Articular chondrocyte of knee joint (primary cell): ENCODE measurements around the gene TTC24. TPM values are rescaled to one million over a fixed set of nuclear protein-coding genes. Genes with fewer than 3 reads are reported as not detected.

Experiments
- total RNA-seq: library from RNA; depleted of rRNA; stranded (reverse); fragments of >200 nt; gene quantifications from 2 replicates; pipeline ENCODE4 v1.2.3, GENCODE V29; 2012

Gene TTC24
- not detected in 2 replicates for total RNA-seq

DNA sequence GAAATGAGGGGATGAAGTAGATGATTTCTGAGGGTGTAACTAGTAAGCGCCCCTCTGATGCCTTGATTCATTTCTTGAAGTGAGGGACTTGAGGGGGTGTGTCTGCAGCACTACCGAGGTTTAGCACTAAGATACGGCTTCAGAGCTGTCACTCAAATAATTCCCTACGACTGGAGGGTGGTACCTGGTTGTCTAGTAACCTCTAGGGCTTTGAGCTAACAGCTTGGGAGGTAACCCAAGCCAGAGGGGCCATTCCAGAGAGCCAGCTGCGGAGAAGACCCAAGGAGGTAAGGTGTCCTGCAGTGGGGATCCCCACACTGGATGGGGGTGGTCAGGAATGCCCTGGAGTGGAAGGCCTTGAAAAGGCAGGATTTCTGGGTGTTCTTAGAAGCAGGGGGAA, at the start of gene TTC24:
Gene TTC24 (plus strand): TSS at position 252 of the 400 bp plus-strand sequence. CDS start 1,642 bp downstream, outside the sequence.

DNA sequence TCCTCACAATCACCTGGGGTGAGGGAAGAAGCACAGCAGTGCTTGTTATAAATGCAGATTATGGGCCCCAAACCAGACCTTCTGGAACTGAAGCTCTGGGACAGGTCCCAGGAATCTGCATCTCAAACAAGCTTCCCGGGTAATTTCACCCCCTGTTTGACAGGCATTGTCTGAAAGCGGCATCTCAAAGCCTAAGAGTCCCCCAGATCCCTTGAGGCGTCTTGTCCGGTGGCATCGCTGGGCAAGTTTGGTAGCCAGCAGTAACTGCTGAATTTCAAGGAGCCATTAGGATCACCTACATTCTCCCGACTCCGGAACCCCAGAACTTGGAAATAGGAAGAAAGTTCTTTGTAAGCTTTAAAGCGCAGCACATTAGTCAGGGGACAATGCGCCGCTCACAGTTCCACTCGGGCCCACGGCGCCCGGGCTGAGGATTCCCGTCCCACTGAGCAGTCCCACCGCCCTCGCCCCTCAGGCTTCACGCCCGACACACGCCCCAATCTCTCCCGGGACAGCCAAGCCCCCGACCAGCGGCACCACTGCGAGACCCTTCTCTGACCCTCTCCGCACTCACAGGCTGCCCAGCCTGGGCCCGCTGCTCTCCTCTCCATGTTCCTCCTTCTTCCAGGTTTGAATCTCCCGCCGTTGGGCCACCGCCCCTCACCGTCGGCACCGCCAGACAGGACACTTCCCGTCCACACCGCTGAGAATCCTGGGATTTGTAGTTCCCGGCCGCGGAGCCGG, 7.4 kb upstream of the TTC24 start, which contains the start of gene IQGAP3:
Gene IQGAP3 (minus strand): TSS at position 647 of the 744 bp plus-strand sequence. CDS start 36 bp downstream, at position 611.

DNA sequence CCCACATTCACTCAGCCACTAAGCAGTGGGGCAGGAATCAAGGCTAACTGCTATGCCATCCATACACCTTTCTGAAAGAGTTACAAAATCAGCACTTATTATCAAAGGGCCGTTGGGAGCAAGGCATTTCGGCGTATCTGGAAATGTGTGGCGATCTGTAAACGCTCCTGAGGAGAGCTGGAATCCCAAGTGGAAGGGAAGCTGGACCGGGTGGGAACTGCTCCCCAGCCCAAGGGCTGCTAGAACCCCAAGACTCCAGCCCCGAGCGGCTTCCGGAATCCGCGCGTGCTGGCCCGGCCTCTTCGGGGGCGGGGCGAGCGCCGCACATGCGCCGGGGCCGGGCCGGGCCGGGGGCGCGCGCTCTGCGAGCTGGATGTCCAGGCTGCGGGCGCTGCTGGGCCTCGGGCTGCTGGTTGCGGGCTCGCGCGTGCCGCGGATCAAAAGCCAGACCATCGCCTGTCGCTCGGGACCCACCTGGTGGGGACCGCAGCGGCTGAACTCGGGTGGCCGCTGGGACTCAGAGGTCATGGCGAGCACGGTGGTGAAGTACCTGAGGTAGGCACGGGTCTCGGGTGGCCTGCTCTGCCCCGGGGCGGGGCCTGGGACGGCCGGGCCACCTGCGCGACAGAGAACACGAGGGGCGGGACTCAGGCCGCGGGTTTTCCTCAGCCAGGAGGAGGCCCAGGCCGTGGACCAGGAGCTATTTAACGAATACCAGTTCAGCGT, 12.1 kb downstream of the TTC24 start, which contains the start of gene NAXE:
Gene NAXE (plus strand): TSS at position 345 of the 726 bp plus-strand sequence. CDS start 29 bp downstream, at position 374.

DNA sequence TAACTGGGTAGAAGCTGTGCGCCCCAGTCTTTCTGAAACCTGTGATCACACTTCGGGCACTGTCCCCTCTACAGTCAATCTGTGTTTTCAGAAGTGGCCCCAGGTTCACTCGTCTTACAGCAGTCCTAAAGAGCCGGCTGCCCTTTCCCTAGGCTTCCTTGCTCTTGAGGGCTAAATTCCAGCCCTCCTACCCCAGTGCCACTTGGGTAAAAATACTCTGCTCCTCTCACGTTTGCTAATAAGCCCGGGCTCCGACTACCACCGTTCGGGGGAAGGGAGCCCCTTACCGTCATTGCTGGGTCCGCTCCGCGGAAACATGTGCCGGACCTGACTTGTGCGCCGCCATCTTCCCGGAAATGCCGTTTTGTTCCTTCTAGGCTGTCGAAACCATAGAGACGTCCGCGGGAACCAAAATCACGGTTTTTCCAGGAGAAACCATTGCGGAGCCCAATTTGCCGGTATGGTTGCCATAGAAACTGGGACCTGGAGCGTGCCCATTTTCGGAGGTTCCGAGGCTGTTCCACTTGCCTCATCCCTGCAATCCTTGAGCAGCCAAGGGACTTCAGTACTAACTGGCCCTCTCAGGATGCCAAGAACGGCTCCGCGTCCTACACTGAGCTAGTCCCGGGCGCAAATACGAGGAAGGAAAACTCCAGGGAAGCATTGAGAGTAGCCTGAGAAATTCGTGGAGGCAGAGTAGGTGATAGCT, 21.8 kb downstream of the TTC24 start, which contains the start of gene GPATCH4:
Gene GPATCH4 (minus strand): TSS at position 358 of the 709 bp plus-strand sequence.

DNA sequence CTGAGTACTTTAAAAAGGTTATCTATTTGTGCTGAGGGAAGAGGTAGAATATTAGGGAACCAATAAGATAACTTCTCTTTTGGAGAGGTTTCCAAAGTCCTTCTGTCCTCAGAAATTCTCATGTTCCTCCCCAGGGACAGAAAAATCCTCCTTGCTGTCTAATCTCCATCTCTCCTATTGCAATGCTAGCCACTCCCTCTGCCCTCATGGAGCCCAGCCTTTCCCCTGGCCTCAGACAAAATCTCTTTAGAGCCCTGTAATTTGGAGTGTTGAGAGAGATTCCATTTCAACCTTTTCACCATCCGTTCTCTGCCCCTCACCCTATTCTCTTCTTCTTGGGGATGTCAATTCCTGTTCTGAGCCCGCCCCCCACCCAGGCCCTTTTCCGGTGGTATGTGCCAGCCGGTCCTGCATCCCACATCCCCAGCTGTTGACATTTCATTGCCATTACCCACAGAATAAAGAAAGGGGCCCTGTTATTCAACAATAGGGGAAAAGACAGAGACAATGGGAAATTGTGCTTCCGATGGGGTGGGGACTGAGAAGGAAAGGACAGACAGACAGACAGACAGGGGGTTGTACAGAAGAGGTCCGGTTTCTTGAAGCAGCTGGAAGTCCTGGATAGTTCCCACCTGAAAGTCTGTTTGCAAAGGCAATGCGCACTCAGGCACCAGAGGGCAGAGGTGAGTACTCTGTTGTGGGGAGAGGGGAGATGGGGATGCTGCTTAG, 39.5 kb downstream of the TTC24 start, which contains the start of gene HAPLN2:
Gene HAPLN2 (plus strand): TSS at position 563 of the 729 bp plus-strand sequence. CDS start 4,076 bp downstream, outside the sequence.

Other genes starting within 250 kb of the TTC24 start
- gene CCT3, start 241.4 kb upstream of the TTC24 start, total RNA-seq: 195 and 293 TPM in 2 replicates
- 0.65 TPM in 1 of 2 replicates, not detected in the other for gene TSACC, start 241.2 kb upstream of the TTC24 start, total RNA-seq
- gene RHBG, start 210.5 kb upstream of the TTC24 start, total RNA-seq: not detected in 2 replicates
- 14.7 and 19.6 TPM in 2 replicates for gene MEF2D, start 78.9 kb upstream of the TTC24 start, total RNA-seq
- 17.2 and 19.9 TPM in 2 replicates for gene IQGAP3, start 7.2 kb upstream of the TTC24 start, total RNA-seq
- 49.9 and 52.4 TPM in 2 replicates for gene NAXE, start 12.1 kb downstream of the TTC24 start, total RNA-seq
- 10.5 and 10.6 TPM in 2 replicates for gene GPATCH4, start 21.8 kb downstream of the TTC24 start, total RNA-seq
- not detected in 2 replicates for gene HAPLN2, start 39.7 kb downstream of the TTC24 start, total RNA-seq
- not detected in 2 replicates for gene BCAN, start 62.4 kb downstream of the TTC24 start, total RNA-seq
- 0.26 and 0.65 TPM in 2 replicates for gene NES, start 97.7 kb downstream of the TTC24 start, total RNA-seq
- gene CRABP2, start 125.9 kb downstream of the TTC24 start, total RNA-seq: 1.6 and 3.0 TPM in 2 replicates
- gene METTL25B, start 148.7 kb downstream of the TTC24 start, total RNA-seq: 8.5 and 10.8 TPM in 2 replicates
- 15.6 and 19.5 TPM in 2 replicates for gene ISG20L2, start 149.0 kb downstream of the TTC24 start, total RNA-seq
- gene MRPL24, start 161.4 kb downstream of the TTC24 start, total RNA-seq: 28.9 and 35.8 TPM in 2 replicates
- 131 and 139 TPM in 2 replicates for gene HDGF, start 172.0 kb downstream of the TTC24 start, total RNA-seq
- 21.9 and 22.0 TPM in 2 replicates for gene PRCC, start 187.8 kb downstream of the TTC24 start, total RNA-seq
- gene SH2D2A, start 237.1 kb downstream of the TTC24 start, total RNA-seq: 0.52 TPM in 1 of 2 replicates, not detected in the other